ENCODE results near the gene AWAT2. TPM values are rescaled to one million over a fixed set of nuclear protein-coding genes. Genes with fewer than 3 reads are reported as not detected.

Gene AWAT2
- not detected for total RNA-seq

- DNase-seq (ENCODE audit: low spot score), result no peak
These were observed at the start of gene AWAT2 for GRCh38 chrX:70049925-70050324. TSS of gene AWAT2 (minus strand) at chrX:70049938. CDS start at chrX:70049932, 6 bp downstream.

GRCh38 chrX:70096052-70096451 lies 46.3 kb upstream of the AWAT2 start:
- no peak for DNase-seq (ENCODE audit: low spot score)

GRCh38 chrX:70092247-70092646 lies 42.5 kb upstream of the AWAT2 start:
- DNase-seq (ENCODE audit: low spot score), result no peak

GRCh38 chrX:70089604-70090297 lies 40.0 kb upstream of the AWAT2 start:
- no peak for DNase-seq (ENCODE audit: low spot score)

- DNase-seq (ENCODE audit: low spot score), result no peak
These were observed 39.0 kb upstream of the AWAT2 start for GRCh38 chrX:70088751-70089150.

- DNase-seq (ENCODE audit: low spot score), result no peak
These were observed 38.3 kb upstream of the AWAT2 start for GRCh38 chrX:70087857-70088630.

GRCh38 chrX:70084592-70085240 lies 35.0 kb upstream of the AWAT2 start:
- DNase-seq (ENCODE audit: low spot score), result no peak

- DNase-seq (ENCODE audit: low spot score), result no peak
These were observed 33.0 kb upstream of the AWAT2 start for GRCh38 chrX:70082723-70083122.

GRCh38 chrX:70079870-70080269 lies 30.1 kb upstream of the AWAT2 start:
- DNase-seq (ENCODE audit: low spot score), result no peak

- no peak for DNase-seq (ENCODE audit: low spot score)
These were observed 29.6 kb upstream of the AWAT2 start for GRCh38 chrX:70079297-70079696.

GRCh38 chrX:70066646-70067045 lies 16.9 kb upstream of the AWAT2 start:
- no peak for DNase-seq (ENCODE audit: low spot score)

- DNase-seq (ENCODE audit: low spot score), result no peak
These were observed 13.3 kb upstream of the AWAT2 start for GRCh38 chrX:70062961-70063550.

GRCh38 chrX:70062076-70062475 lies 12.3 kb upstream of the AWAT2 start, which contains the start of gene OTUD6A:
TSS of gene OTUD6A (plus strand) at chrX:70062457. CDS start at chrX:70062525, 68 bp downstream.
- no peak for DNase-seq (ENCODE audit: low spot score)

GRCh38 chrX:70054391-70054790 lies 4.7 kb upstream of the AWAT2 start:
- DNase-seq (ENCODE audit: low spot score), result no peak

GRCh38 chrX:70052895-70053615 lies 3.3 kb upstream of the AWAT2 start:
- no peak for DNase-seq (ENCODE audit: low spot score)

- DNase-seq (ENCODE audit: low spot score), result no peak
These were observed 332 bp downstream of the AWAT2 start for GRCh38 chrX:70049406-70049805.

- DNase-seq (ENCODE audit: low spot score), result no peak
These were observed 2.8 kb downstream of the AWAT2 start for GRCh38 chrX:70046978-70047377.

GRCh38 chrX:70044541-70045245 lies 5.0 kb downstream of the AWAT2 start:
- DNase-seq (ENCODE audit: low spot score), result no peak

- peak; percentile 35 for DNase-seq (ENCODE audit: low spot score)
These were observed 6.1 kb downstream of the AWAT2 start for GRCh38 chrX:70043685-70044084.

- DNase-seq (ENCODE audit: low spot score), result peak; percentile 46
These were observed 7.1 kb downstream of the AWAT2 start for GRCh38 chrX:70042399-70043371.
